CD8-positive, alpha-beta memory T cell (primary cell): ENCODE measurements around the gene ZNF581. TPM values are rescaled to one million over a fixed set of nuclear protein-coding genes. Genes with fewer than 3 reads are reported as not detected.

Experiments used
- CTCF ChIA-PET: fragments of 350-600 bp; sonication (Branson Sonifier 250); formaldehyde crosslinking; loops from one replicate; lab custom pipeline; 2021; ENCODE audit warnings: antibody characterized with exemption; lab: Charles Lee
- POLR2A ChIA-PET: fragments of 350-600 bp; sonication (Branson Sonifier 250); formaldehyde crosslinking; loops from one replicate; lab custom pipeline; 2021; ENCODE audit warnings: antibody characterized with exemption; lab: Charles Lee
- DNase-seq, 5 donors: peaks; one replicate each; pipeline versions ENCODE4 v3.0.0 to v3.0.0-alpha.2; 2020 to 2022; ENCODE audit warnings: mixed read lengths in 1 of 5
- H3K27ac ChIP-seq: one replicate; pipeline ENCODE4 v1.7.0; 2013; ENCODE audit warnings: low read depth, mild to moderate bottlenecking, low read length, moderate library complexity
- H3K27me3 ChIP-seq: 2 replicates; pipeline ENCODE4 v1.7.0; 2013; ENCODE audit warnings: low read length, mild to moderate bottlenecking; ENCODE audit not compliant: insufficient read depth, poor library complexity, severe bottlenecking
- H3K36me3 ChIP-seq: 2 replicates; pipeline ENCODE4 v1.7.0; 2013; ENCODE audit warnings: mild to moderate bottlenecking, low read length, moderate library complexity; ENCODE audit not compliant: insufficient read depth
- H3K4me1 ChIP-seq: 2 replicates; pipeline ENCODE4 v1.7.0; 2013; ENCODE audit warnings: mild to moderate bottlenecking, low read length, moderate library complexity; ENCODE audit not compliant: insufficient read depth
- H3K4me3 ChIP-seq: 2 replicates; pipeline ENCODE4 v1.7.0; 2013; ENCODE audit warnings: mild to moderate bottlenecking, low read length
- H3K9me3 ChIP-seq: 2 replicates; pipeline ENCODE4 v1.7.0; 2013; ENCODE audit warnings: mild to moderate bottlenecking, low read length
- H3K27ac Mint-ChIP-seq, 8 donors: one replicate each; pipeline ENCODE4 v1.8.0; 2020 to 2021; ENCODE audit warnings: mixed read lengths in 8 of 8, mild to moderate bottlenecking in 6 of 8, inconsistent platforms in 3 of 8, moderate library complexity in 3 of 8
- H3K27me3 Mint-ChIP-seq, 2 donors: one replicate each; pipeline ENCODE4 v1.8.0; 2020 to 2021; ENCODE audit warnings: mixed read lengths in 2 of 2, mild to moderate bottlenecking in 1 of 2, moderate library complexity in 1 of 2
- H3K36me3 Mint-ChIP-seq, 3 donors: one replicate each; pipeline ENCODE4 v1.8.0; 2020 to 2021; ENCODE audit warnings: mixed read lengths in 3 of 3, inconsistent platforms in 1 of 3, mild to moderate bottlenecking in 1 of 3
- H3K4me1 Mint-ChIP-seq, 3 donors: one replicate each; pipeline ENCODE4 v1.8.0; 2020 to 2021; ENCODE audit warnings: mixed read lengths in 3 of 3, inconsistent platforms in 1 of 3, mild to moderate bottlenecking in 1 of 3
- H3K4me3 Mint-ChIP-seq, 7 donors: one replicate each; pipeline ENCODE4 v1.8.0; 2020 to 2021; ENCODE audit warnings: mixed read lengths in 7 of 7, mild to moderate bottlenecking in 6 of 7, moderate library complexity in 4 of 7, inconsistent platforms in 2 of 7
- H3K9me3 Mint-ChIP-seq, 5 donors: one replicate each; pipeline ENCODE4 v1.8.0; 2020 to 2022; ENCODE audit warnings: mixed read lengths in 5 of 5, mild to moderate bottlenecking in 3 of 5, moderate library complexity in 2 of 5, inconsistent platforms in 1 of 5
- polyA plus RNA-seq: library from polyadenylated mRNA; unstranded; fragments of 300-500 nt; fragmentation: Illumina TruSeq; gene quantifications from one replicate; pipeline ENCODE4 v1.2.3, GENCODE V29; 2021
- total RNA-seq, 2 experiments: library from RNA; stranded (reverse); gene quantifications; one replicate each; pipeline ENCODE4 v1.2.3, GENCODE V29; 2021

The ZNF581 gene
- total and polyA plus RNA-seq, 3 experiments from 2014 or later = 23.4 to 34.4 (median 32.8) TPM

- Histone ChIP-seq H3K27ac (no peak overlapping the region), H3K4me1 (no peaks in the 10 kb centered on the region), H3K36me3 (peaks cover 32% of the 10 kb centered on the region), H3K27me3 (no peaks in the 10 kb centered on the region), H3K4me3 (no peak overlapping the region), H3K9me3 (no peaks in the 10 kb centered on the region)
- peaks cover 0 to 78% (median 7%) of the 10 kb centered on the region in 3 donors for H3K36me3 Mint-ChIP-seq
- H3K27me3 Mint-ChIP-seq = no peaks in the 10 kb centered on the region
- H3K4me1 Mint-ChIP-seq = peaks cover 3 to 18% (median 5%) of the 10 kb centered on the region in 3 donors
- POLR2A ChIA-PET = no interaction called here
- H3K9me3 Mint-ChIP-seq = no peaks in the 10 kb centered on the region
- peak in 1 of 5 donors; percentile 40 for DNase-seq
- CTCF ChIA-PET = no interaction called here
- no peak overlapping the region for H3K27ac Mint-ChIP-seq
- no peak overlapping the region for H3K4me3 Mint-ChIP-seq
These were observed 46.8 kb downstream of the ZNF581 start for GRCh38 chr19:55690109-55690768.

- Mint-ChIP-seq H3K4me1 (peaks cover 3 to 13% (median 3%) of the 10 kb centered on the region in 3 donors), H3K36me3 (peaks cover 0 to 77% (median 7%) of the 10 kb centered on the region in 3 donors), H3K27me3 (no peaks in the 10 kb centered on the region), H3K9me3 (no peaks in the 10 kb centered on the region), H3K27ac (no peak overlapping the region), H3K4me3 (no peak overlapping the region)
- POLR2A ChIA-PET = no interaction called here
- peak in 1 of 5 donors; percentile 30 for DNase-seq
- H3K36me3 ChIP-seq = peaks cover 31% of the 10 kb centered on the region
- CTCF ChIA-PET = no interaction called here
- H3K4me1 ChIP-seq = no peaks in the 10 kb centered on the region
- H3K27ac ChIP-seq = no peak overlapping the region
- H3K4me3 ChIP-seq = no peak overlapping the region
- H3K27me3 ChIP-seq = no peaks in the 10 kb centered on the region
- no peaks in the 10 kb centered on the region for H3K9me3 ChIP-seq
These were observed 47.5 kb downstream of the ZNF581 start for GRCh38 chr19:55690769-55691545.

GRCh38 chr19:55691561-55692481, 48.4 kb downstream of the ZNF581 start:
- CTCF ChIA-PET = no interaction called here
- Histone ChIP-seq H3K27me3 (no peaks in the 10 kb centered on the region), H3K4me3 (no peak overlapping the region), H3K9me3 (no peaks in the 10 kb centered on the region), H3K4me1 (no peaks in the 10 kb centered on the region), H3K36me3 (peaks cover 28% of the 10 kb centered on the region), H3K27ac (no peak overlapping the region)
- H3K9me3 Mint-ChIP-seq = no peaks in the 10 kb centered on the region
- H3K27ac Mint-ChIP-seq = peak overlapping the region in 1 of 8 donors; percentile 79
- peaks cover 0 to 78% (median 7%) of the 10 kb centered on the region in 3 donors for H3K36me3 Mint-ChIP-seq
- peaks cover 0 to 6% (median 0%) of the 10 kb centered on the region in 3 donors for H3K4me1 Mint-ChIP-seq
- no peak overlapping the region for H3K4me3 Mint-ChIP-seq
- POLR2A ChIA-PET = no interaction called here
- H3K27me3 Mint-ChIP-seq = no peaks in the 10 kb centered on the region
- peak in 1 of 5 donors; percentile 46 for DNase-seq

- Mint-ChIP-seq H3K27me3 (no peaks in the 10 kb centered on the region), H3K27ac (no peak overlapping the region), H3K4me3 (no peak overlapping the region), H3K4me1 (no peaks in the 10 kb centered on the region), H3K36me3 (peaks cover 0 to 79% (median 7%) of the 10 kb centered on the region in 3 donors), H3K9me3 (no peaks in the 10 kb centered on the region)
- CTCF ChIA-PET = no interaction called here
- H3K4me1 ChIP-seq = no peaks in the 10 kb centered on the region
- no peaks in the 10 kb centered on the region for H3K27me3 ChIP-seq
- H3K4me3 ChIP-seq = no peak overlapping the region
- DNase-seq = peak in 1 of 5 donors; percentile 39
- H3K36me3 ChIP-seq = peaks cover 28% of the 10 kb centered on the region
- no peak overlapping the region for H3K27ac ChIP-seq
- no peaks in the 10 kb centered on the region for H3K9me3 ChIP-seq
- POLR2A ChIA-PET = no interaction called here
These were observed 49.2 kb downstream of the ZNF581 start for GRCh38 chr19:55692681-55693081.

GRCh38 chr19:55693336-55693974, 50.0 kb downstream of the ZNF581 start:
- ChIA-PET CTCF (no interaction called here), POLR2A (no interaction called here)
- no peaks in the 10 kb centered on the region for H3K9me3 Mint-ChIP-seq
- Histone ChIP-seq H3K4me1 (no peaks in the 10 kb centered on the region), H3K27me3 (no peaks in the 10 kb centered on the region), H3K27ac (no peak overlapping the region), H3K9me3 (no peaks in the 10 kb centered on the region), H3K36me3 (peaks cover 28% of the 10 kb centered on the region), H3K4me3 (no peak overlapping the region)
- H3K27ac Mint-ChIP-seq = no peak overlapping the region
- H3K36me3 Mint-ChIP-seq = peaks cover 0 to 78% (median 7%) of the 10 kb centered on the region in 3 donors
- no peaks in the 10 kb centered on the region for H3K4me1 Mint-ChIP-seq
- DNase-seq = peak in 1 of 5 donors; percentile 42
- H3K4me3 Mint-ChIP-seq = no peak overlapping the region
- H3K27me3 Mint-ChIP-seq = no peaks in the 10 kb centered on the region

GRCh38 chr19:55694241-55694655, 50.8 kb downstream of the ZNF581 start:
- H3K4me1 Mint-ChIP-seq = no peaks in the 10 kb centered on the region
- H3K9me3 ChIP-seq = no peaks in the 10 kb centered on the region
- no peaks in the 10 kb centered on the region for H3K27me3 ChIP-seq
- no peaks in the 10 kb centered on the region for H3K27me3 Mint-ChIP-seq
- H3K27ac ChIP-seq = no peak overlapping the region
- no peak overlapping the region for H3K4me3 Mint-ChIP-seq
- no peaks in the 10 kb centered on the region for H3K9me3 Mint-ChIP-seq
- no peak for DNase-seq
- ChIA-PET POLR2A (no interaction called here), CTCF (no interaction called here)
- H3K36me3 Mint-ChIP-seq = peaks cover 0 to 78% (median 7%) of the 10 kb centered on the region in 3 donors
- H3K4me1 ChIP-seq = no peaks in the 10 kb centered on the region
- peaks cover 27% of the 10 kb centered on the region for H3K36me3 ChIP-seq
- no peak overlapping the region for H3K4me3 ChIP-seq
- H3K27ac Mint-ChIP-seq = no peak overlapping the region

- H3K36me3 Mint-ChIP-seq = peaks cover 0 to 76% (median 7%) of the 10 kb centered on the region in 3 donors
- no peaks in the 10 kb centered on the region for H3K9me3 ChIP-seq
- H3K36me3 ChIP-seq = peaks cover 23% of the 10 kb centered on the region
- no peaks in the 10 kb centered on the region for H3K9me3 Mint-ChIP-seq
- no peaks in the 10 kb centered on the region for H3K4me1 Mint-ChIP-seq
- no peaks in the 10 kb centered on the region for H3K4me1 ChIP-seq
- no peaks in the 10 kb centered on the region for H3K27me3 Mint-ChIP-seq
- DNase-seq = no peak
- ChIA-PET CTCF (no interaction called here), POLR2A (no interaction called here)
- no peak overlapping the region for H3K4me3 Mint-ChIP-seq
- H3K27me3 ChIP-seq = no peaks in the 10 kb centered on the region
- H3K27ac ChIP-seq = no peak overlapping the region
- peak overlapping the region in 1 of 8 donors; percentile 41 for H3K27ac Mint-ChIP-seq
- H3K4me3 ChIP-seq = no peak overlapping the region
These were observed 51.4 kb downstream of the ZNF581 start for GRCh38 chr19:55694656-55695491.
